Activated naive CD4-positive, alpha-beta T cell treated with anti-CD3 and anti-CD28 coated beads, Interleukin-2, amount 50 U/mL, for 72 hours (primary cell): ENCODE data around the gene RNF26. TPM values are rescaled to one million over a fixed set of nuclear protein-coding genes. Genes with fewer than 3 reads are reported as not detected.
"Not testable (repeated sequence)": the region's sequence is repeated elsewhere in the genome, so short reads cannot be mapped to it uniquely, and the experiment has no call there.

ENCODE experiments used
- ATAC-seq, 2 donors: fragments of 150-1000 bp; cut with Tn5 transposase; 2 replicates each; pipeline ENCODE4 v1.10.0; 2021; ENCODE audit warnings: mild to moderate bottlenecking in 2 of 2, moderate library complexity in 2 of 2
- DNase-seq, 2 donors: peaks; one replicate each; pipeline ENCODE4 v3.0.0; 2021 to 2022; ENCODE audit warnings: low spot score in 2 of 2
- H3K27ac Mint-ChIP-seq, 2 donors: one replicate each; pipeline ENCODE4 v1.8.0; 2022; ENCODE audit warnings: mild to moderate bottlenecking in 2 of 2, mixed read lengths in 2 of 2
- H3K36me3 Mint-ChIP-seq, 2 donors: one replicate each; pipeline ENCODE4 v1.8.0; 2022; ENCODE audit warnings: mixed read lengths in 2 of 2
- H3K9me3 Mint-ChIP-seq, 2 donors: one replicate each; pipeline ENCODE4 v1.8.0; 2022; ENCODE audit warnings: mixed read lengths in 2 of 2
- total RNA-seq, 2 donors: library from RNA; stranded (reverse); gene quantifications; one replicate each; pipeline ENCODE4 v1.2.3, GENCODE V29; 2022

The RNF26 gene
- total RNA-seq, 2 donors from 2014 or later, result 37.6 to 38.8 TPM

- DNase-seq (peak in 1 of 2 donors; percentile 51), ATAC-seq (no peak)
- Mint-ChIP-seq H3K9me3 (no peaks in the 10 kb centered on the region), H3K27ac (no peak overlapping the region), H3K36me3 (no peaks in the 10 kb centered on the region)
These were observed 46.0 kb downstream of the RNF26 start for GRCh38 chr11:119380160-119380826.

DNA sequence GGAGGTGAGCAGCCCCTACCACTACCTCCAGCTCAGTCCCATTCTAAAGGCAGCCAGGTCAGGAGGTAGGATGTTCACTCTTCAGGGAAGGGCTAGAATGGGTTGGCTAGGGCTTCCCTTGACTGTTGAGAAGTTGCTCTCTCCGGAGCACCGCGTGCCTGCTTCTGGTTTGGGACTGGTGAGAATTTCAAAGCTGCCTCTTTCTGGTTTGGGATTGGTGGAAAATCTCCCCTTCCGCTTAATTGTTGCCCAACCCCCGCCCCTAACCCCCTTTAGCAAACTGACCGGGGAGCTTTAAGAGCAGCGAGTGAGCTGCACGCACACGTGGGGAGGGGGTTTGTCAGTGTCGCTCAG lies 46.5 kb downstream of the RNF26 start:
- ATAC-seq, result no peak
- Mint-ChIP-seq H3K36me3 (no peaks in the 10 kb centered on the region), H3K9me3 (no peaks in the 10 kb centered on the region), H3K27ac (no peak overlapping the region)
- no peak for DNase-seq

- H3K27ac Mint-ChIP-seq, result peak within 1 kb of the TSS in 1 of 2 donors; percentile 18
- H3K9me3 Mint-ChIP-seq, result no peaks in the 10 kb centered on the region
- DNase-seq, result peak; percentile 96 to 99
- ATAC-seq, result peak; percentile 99
- no peaks in the 10 kb centered on the region for H3K36me3 Mint-ChIP-seq
These were observed 47.1 kb downstream of the RNF26 start, which contains the start of gene USP2 for GRCh38 chr11:119381181-119381988. USP2 (minus strand) TSS chr11:119381690; CDS start chr11:119373480, 8,210 bp downstream.

DNA sequence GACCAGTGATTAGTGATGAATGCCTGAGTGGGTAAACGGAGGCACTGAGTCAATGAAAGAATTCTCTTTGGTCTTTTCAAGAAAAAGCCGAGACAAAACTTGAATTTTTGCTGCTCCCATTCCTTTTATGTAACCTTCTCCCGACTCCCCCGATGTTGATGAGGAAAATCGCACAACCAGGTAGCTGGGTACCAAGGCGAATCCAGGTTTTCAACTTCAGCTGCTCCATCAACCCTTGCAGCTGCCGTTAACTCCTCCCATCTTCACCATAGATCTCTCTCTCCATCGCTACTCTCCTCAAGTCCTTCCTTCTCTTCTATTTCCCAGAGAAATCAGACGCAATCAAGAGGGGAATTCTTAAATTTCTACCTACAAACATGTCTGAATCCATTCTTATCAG lies 47.8 kb downstream of the RNF26 start:
- H3K27ac Mint-ChIP-seq, result no peak overlapping the region
- no peaks in the 10 kb centered on the region for H3K36me3 Mint-ChIP-seq
- no peak for DNase-seq
- H3K9me3 Mint-ChIP-seq, result no peaks in the 10 kb centered on the region
- no peak for ATAC-seq

DNA sequence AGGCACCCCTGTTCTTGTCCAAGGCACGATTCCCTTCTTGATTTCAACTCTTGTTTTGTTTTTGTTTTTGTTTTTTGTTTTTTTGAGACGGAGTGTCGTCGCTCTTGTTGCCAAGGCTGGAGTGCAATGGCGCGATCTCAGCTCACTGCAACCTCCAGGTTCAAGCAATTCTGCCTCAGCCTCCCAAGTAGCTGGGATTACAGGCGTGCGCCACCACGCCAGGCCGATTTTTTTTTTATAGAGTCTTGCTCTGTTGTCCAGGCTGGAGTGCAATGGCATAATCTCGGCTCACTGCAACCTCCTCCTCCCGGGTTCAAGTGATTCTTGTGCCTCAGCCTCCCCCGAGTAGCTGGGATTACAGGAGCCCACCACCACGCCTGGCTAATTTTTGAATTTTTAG lies 48.2 kb downstream of the RNF26 start:
- not testable (repeated sequence) for H3K36me3 Mint-ChIP-seq, ATAC-seq, H3K9me3 Mint-ChIP-seq, DNase-seq, H3K27ac Mint-ChIP-seq

DNA sequence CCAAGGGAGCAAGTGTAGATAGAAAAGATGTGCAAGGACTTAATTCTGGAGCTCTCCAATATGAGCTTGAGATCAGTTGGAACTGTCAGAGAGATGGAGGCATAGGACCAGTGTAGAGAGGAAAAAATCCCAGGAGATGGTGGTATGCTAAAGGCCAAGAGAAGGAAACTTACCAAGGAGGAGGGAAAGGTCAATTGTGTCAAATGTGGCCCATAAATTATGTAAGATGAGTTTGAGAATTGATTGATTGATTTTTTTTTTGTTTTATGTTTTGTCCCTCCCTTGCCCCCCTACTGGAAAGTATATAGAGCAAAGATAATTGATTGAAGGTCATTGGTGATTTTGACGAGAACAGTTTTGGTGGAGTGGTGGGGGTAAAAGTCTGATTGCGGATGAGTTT lies 50.0 kb downstream of the RNF26 start:
- Mint-ChIP-seq H3K27ac (no peak overlapping the region), H3K36me3 (no peaks in the 10 kb centered on the region), H3K9me3 (no peaks in the 10 kb centered on the region)
- ATAC-seq, result no peak
- DNase-seq, result no peak

Other genes starting within 250 kb of the RNF26 start
- 10 to 100 TPM; 20.0 to 35.7 TPM for gene HMBS, start 249.6 kb upstream of the RNF26 start, total RNA-seq
- 10 to 100 TPM; 74.7 to 79.9 TPM for gene DPAGT1, start 232.7 kb upstream of the RNF26 start, total RNA-seq
- 10 to 100 TPM; 19.1 to 43.2 TPM for gene C2CD2L, start 227.2 kb upstream of the RNF26 start, total RNA-seq
- gene HINFP, start 212.9 kb upstream of the RNF26 start, total RNA-seq, result 10 to 100 TPM; 38.0 to 53.3 TPM
- gene ABCG4, start 185.5 kb upstream of the RNF26 start, total RNA-seq, result under 1 TPM; 0.12 to 0.25 TPM
- gene NLRX1, start 165.8 kb upstream of the RNF26 start, total RNA-seq, result 10 to 100 TPM; 13.5 to 21.8 TPM
- gene NHERF4, start 149.1 kb upstream of the RNF26 start, total RNA-seq, result under 1 TPM; 0.23 to 0.30 TPM
- 10 to 100 TPM; 32.3 to 50.0 TPM for gene CBL, start 128.2 kb upstream of the RNF26 start, total RNA-seq
- 10 to 100 TPM in 1 of 2 donors, 1 to 10 TPM in 1; 3.5 to 15.7 TPM for gene MCAM, start 17.4 kb upstream of the RNF26 start, total RNA-seq
- gene C1QTNF5, start 6.4 kb downstream of the RNF26 start, total RNA-seq, result not detected
- gene MFRP, start 12.2 kb downstream of the RNF26 start, total RNA-seq, result not detected
- gene USP2, start 47.2 kb downstream of the RNF26 start, total RNA-seq, result 1 to 10 TPM in 1 of 2 donors, under 1 TPM in 1; 0.66 to 1.3 TPM
- gene THY1, start 88.6 kb downstream of the RNF26 start, total RNA-seq, result not detected